Right ventricle myocardium superior (tissue), 1 donor: ENCODE data around the gene LRRC63. TPM values are rescaled to one million over a fixed set of nuclear protein-coding genes. Genes with fewer than 3 reads are reported as not detected.

ENCODE experiments used
- ATAC-seq: fragments of 200-7000 bp; cut with Tn5 transposase; one replicate; pipeline ENCODE4 v1.9.1; 2020; ENCODE audit warnings: mild to moderate bottlenecking; ENCODE audit not compliant: poor library complexity
- DNase-seq: peaks from one replicate; pipeline ENCODE4 v3.0.0-alpha.2; 2020
- intact Hi-C: fragments of 100-400 bp; cut with DNase I; formaldehyde crosslinking; loops from one replicate; pipeline ENCODE4 v1.11.2; 2022
- total RNA-seq: library from RNA; stranded (reverse); fragmentation: NEBNext Ultra II Directional; extraction: Animal tissue kit (Norgen Biotek cat#: 25700); gene quantifications from one replicate; pipeline ENCODE4 v1.2.1, GENCODE V29; 2021
- donor health status: DM: no; HTN: yes; CAD: no; lungs with severe emphysema.

Gene LRRC63
- total RNA-seq, 1 donor from 2014 or later = not detected

DNA sequence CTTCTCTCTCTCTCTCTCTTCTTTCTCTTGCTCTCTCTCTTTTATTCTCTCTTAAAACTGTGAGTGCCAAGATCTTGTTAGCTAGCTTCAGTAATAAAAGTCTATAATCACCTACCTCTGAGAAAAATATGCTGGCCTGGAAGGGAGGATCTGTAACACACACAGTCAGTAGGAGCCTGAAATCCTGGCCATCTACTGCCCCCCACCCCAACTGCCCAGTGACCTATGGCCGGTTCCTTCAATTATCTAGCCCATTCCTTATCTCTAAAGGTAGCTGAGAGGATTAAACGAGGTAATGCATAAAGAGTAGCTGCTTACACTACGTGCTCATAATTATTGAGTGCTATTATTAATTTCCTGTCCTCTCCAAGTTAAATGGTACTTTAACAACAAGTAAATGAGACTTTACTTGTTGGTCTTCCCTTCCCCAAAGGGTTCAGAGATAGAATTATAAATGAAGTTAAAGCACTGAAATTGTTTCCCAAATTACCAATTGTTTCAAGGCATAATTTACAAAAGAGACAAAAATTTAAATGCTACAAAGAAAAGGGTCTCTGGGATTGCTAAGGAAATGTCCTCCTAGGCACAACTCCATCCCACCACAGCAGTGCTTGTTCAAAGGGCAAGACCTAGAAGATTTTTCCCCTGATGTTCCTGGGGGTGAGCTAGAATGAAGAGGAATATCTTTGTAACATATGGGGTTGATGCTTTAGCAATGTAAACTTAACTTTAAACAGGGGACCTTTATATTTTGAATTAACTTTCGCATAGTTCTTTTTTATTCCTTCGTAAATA is 31.6 kb upstream of the LRRC63 start:
- ATAC-seq = no peak
- DNase-seq = no peak
- intact Hi-C loops = no loop called here

- no peak for DNase-seq
- intact Hi-C loops = no loop called here
- no peak for ATAC-seq
These were observed 30.3 kb upstream of the LRRC63 start for GRCh38 chr13:46181377-46181839.

GRCh38 chr13:46181840-46182490 is 29.8 kb upstream of the LRRC63 start, which contains the start of gene LCP1:
Gene LCP1, minus strand, starts transcription at chr13:46182177. Its CDS starts 22,515 bp downstream, at chr13:46159662.
- DNase-seq (no peak), ATAC-seq (peak; percentile 71)
- intact Hi-C loops = no loop called here

- DNase-seq (no peak), ATAC-seq (no peak)
- intact Hi-C loops = no loop called here
These were observed 29.2 kb upstream of the LRRC63 start for GRCh38 chr13:46182491-46182877.

GRCh38 chr13:46183018-46183946 is 28.4 kb upstream of the LRRC63 start:
- intact Hi-C loops = no loop called here
- no peak for ATAC-seq
- no peak for DNase-seq

- intact Hi-C loops = no loop called here
- DNase-seq (peak; percentile 61), ATAC-seq (peak; percentile 47)
These were observed 27.4 kb upstream of the LRRC63 start for GRCh38 chr13:46184277-46184699.

DNA sequence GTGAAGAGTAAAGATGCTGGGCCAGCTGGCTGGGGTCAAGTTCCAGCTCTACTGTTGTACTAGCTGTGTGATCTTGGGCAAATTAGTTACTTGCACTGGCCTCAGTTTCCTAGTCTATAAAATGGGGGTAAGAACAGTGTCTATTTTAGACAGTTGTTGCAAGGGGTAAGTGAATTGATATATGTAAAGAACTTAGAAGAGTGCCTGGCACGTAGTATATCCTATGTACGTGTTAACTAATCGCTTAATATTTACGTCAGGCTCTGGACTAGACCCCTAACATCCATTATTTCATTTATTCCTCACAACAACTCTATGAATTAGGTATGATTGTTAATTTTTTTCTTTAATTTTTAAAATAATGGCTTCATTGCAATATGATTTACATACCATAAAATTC is 26.1 kb upstream of the LRRC63 start:
- no peak for ATAC-seq
- intact Hi-C loops = no loop called here
- DNase-seq = no peak

DNA sequence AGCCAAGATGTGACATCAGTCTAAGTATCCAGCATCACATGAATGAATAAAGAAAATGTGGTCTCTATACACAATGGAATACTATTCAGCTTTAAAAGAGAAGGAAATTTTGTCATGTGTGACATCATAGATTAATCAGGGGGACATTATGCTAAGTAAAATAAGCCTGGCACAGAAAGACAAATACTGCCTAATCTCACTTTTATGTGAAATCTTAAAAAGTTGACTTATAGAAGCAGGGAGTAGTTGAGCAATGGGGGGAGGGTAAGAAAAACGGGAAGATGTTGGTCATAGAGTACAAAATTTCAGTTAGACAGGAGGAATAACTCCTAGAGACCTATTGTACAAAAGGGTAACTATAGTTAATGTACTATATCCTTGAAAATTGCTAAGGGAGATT is 19.3 kb upstream of the LRRC63 start:
- ATAC-seq (no peak), DNase-seq (no peak)
- intact Hi-C loops = no loop called here

DNA sequence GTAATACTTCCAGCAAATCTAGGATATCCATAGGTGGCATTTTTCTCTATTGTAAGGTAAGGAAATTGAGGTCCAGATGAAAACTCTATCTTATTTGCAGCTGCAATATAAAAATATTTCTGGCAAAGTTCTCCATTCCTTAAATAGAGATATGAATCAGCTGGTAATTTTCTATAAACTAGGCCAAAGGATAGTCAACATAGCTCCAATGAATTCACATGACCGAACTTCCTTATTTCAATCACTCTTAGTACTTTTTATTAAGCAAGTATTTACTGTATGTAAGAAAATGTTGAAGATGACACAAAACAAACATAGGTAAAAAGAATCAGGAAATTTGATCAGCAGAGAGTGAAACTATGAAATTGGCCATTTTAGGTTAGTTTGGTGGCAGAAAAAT is 16.7 kb upstream of the LRRC63 start:
- intact Hi-C loops = no loop called here
- DNase-seq (no peak), ATAC-seq (no peak)

- no peak for ATAC-seq
- intact Hi-C loops = no loop called here
- no peak for DNase-seq
These were observed 14.3 kb upstream of the LRRC63 start for GRCh38 chr13:46197299-46198048.

DNA sequence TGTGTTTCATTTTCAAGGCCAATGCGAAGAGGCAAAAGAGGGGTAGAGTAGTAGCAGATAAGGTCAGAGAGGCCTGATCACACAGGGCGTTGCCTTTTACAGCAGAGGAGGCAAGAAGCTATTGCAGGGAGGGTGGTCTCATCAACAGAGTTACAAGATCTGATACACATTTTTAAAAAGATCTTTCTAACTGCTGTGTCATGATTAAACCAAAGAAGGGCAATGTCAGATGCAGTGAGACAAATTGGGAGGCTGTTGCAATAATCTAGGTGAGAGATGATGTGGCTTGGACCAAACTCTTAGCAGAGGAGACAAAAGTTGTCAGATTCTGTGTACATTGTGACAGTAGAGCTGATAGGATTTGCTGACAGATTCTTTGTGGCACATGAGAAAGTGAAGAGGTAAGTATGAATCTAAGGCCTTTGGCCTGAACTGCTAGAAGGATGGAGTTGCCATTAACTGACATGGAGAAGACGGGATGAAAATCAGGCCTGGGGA is 13.0 kb upstream of the LRRC63 start:
- ATAC-seq = no peak
- intact Hi-C loops = no loop called here
- no peak for DNase-seq

GRCh38 chr13:46202188-46202795 is 9.4 kb upstream of the LRRC63 start:
- ATAC-seq (no peak), DNase-seq (no peak)
- intact Hi-C loops = no loop called here

GRCh38 chr13:46202966-46203365 is 8.8 kb upstream of the LRRC63 start:
- DNase-seq (no peak), ATAC-seq (no peak)
- intact Hi-C loops = no loop called here

DNA sequence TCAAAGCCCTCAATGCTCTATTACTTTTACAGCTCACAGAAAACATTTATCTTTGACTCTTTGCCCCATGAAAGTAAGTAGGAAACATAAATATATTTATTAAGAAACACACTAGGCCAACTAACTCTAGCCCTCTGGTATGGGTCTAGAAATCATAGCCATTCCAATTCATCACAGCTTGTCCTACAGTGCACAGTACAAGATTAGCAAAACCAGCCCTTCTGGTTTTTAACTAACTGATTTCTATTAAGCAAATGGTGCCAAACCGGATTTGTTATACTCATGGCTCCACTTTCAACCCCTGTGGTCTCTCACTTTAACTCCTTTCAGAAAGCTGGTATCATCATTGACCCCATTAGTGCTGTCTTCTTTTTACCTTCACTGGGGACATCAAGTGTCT is 5.6 kb upstream of the LRRC63 start:
- ATAC-seq (no peak), DNase-seq (no peak)
- intact Hi-C loops = no loop called here

- DNase-seq (no peak), ATAC-seq (no peak)
- intact Hi-C loops = no loop called here
These were observed 3.9 kb upstream of the LRRC63 start for GRCh38 chr13:46207828-46208227.

GRCh38 chr13:46210362-46211083 is 1.2 kb upstream of the LRRC63 start:
- intact Hi-C loops = no loop called here
- ATAC-seq = no peak
- DNase-seq = no peak

- DNase-seq (no peak), ATAC-seq (peak; percentile 51)
- intact Hi-C loops = no loop called here
These were observed 629 bp upstream of the LRRC63 start for GRCh38 chr13:46211116-46211482.
